Measurements from ENCODE around the gene CPNE6.

GRCh38 chr14:24075485-24076301 lies 4.3 kb downstream of the CPNE6 start:
- TF ChIP-seq GATA3 (IDR thresholded peaks at IDR 0.05; ENCODE audit: low read depth, low read length): no peak
- no peak for TF ChIP-seq GATA2 (IDR thresholded peaks at IDR 0.05; ENCODE audit: low read depth, low read length)

Data from SH-SY5Y (cell line).